ENCODE measurements around the gene ERGIC3. TPM values are rescaled to one million over a fixed set of nuclear protein-coding genes. Genes with fewer than 3 reads are reported as not detected.
A peak's percentile ranks its signal among the peaks of the same experiment; 100 is the strongest.
"Not testable (repeated sequence)": the region's sequence is repeated elsewhere in the genome, so short reads cannot be mapped to it uniquely, and the experiment has no call there.

The ERGIC3 gene
- total RNA-seq, 1 experiment from 2014 or later, result 570 TPM

DNA sequence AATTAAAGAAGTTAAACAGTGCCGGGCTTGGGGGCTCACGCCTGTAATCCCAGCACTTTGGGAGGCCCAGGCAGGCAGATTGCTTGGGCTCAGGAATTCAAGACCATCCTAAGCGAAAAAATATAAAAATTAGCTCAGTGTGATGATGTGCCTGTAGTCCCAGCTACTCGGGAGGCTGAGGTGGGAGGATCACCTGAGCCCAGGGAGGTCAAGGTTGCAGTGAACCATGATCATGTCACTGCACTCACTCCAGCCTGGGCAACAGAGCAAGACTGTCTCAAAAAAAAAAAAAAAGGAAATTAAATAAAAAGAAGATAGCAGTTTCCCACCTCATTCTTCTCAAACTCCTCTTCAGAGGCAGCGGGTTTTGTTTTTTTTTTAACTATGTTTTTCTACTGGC, 24.1 kb upstream of the ERGIC3 start:
- not testable (repeated sequence) for DNase-seq (ENCODE audit: low read depth)

DNA sequence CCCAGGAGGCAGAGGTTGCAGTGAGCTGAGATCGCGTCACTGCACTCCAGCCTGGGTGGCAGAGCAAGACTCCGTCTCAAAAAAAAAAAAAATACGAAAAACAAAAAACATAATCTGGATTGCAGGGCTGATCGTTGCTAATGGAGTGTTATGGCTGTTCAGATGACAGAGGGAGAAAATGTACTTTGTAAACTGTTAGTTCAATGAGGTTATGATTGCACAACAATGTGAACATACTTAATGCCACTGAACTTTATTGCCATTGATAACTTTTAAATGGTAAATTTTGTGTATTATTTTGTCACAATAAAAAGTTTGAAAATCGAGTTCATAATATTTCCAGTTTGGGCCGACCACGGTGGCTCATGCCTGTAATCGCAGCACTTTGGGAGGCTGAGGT, 22.9 kb upstream of the ERGIC3 start:
- no peak for DNase-seq (ENCODE audit: low read depth)

DNA sequence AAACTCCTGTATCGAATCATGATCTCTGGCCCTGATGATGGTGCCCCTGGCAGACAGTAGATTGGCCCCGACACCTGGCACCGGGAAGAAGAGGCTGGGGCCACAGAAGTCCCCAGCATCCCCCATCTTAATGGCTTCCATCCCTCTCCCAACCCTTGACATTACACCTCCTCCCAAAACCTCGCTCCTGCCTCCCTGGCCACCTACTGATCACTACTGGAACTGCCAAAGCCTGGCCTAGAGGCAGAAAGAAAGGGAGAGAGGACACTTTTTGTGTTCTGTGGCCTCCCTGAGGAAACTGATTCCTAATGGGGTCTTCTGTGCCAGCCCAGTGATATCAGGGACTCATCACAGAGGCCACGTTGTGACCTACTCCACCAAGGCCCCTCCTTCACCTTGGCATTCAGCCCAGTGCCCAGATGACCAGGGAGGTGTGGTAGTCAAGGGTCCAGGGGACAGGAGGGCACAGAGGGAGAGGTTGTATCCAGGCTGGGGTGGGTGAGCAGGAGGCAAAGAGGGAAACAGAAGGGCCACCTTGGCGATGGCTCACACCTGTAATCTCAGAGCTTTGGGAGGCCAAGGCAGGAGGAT, 18.5 kb upstream of the ERGIC3 start:
- peak; percentile 32 for DNase-seq (ENCODE audit: low read depth)

DNA sequence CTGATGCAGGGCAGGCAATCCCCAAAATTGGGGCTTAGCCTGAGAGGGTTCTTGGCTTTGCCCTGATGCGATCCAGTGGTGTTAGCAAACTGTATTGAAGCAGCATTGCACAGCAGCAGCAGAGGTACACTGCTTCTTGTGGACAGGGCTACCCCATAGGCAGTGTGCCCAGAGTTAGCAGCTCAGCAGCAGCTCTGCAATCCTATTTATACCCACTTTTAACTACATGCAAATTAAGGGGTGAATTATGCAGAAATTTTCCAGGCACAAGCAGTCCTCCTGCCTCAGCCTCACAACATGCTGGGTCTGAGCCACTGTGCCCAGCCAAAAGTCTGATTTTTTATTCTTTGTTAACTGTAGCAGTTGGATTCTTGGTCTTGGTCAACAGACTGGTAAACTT, 16.2 kb upstream of the ERGIC3 start:
- DNase-seq (ENCODE audit: low read depth), result no peak

DNA sequence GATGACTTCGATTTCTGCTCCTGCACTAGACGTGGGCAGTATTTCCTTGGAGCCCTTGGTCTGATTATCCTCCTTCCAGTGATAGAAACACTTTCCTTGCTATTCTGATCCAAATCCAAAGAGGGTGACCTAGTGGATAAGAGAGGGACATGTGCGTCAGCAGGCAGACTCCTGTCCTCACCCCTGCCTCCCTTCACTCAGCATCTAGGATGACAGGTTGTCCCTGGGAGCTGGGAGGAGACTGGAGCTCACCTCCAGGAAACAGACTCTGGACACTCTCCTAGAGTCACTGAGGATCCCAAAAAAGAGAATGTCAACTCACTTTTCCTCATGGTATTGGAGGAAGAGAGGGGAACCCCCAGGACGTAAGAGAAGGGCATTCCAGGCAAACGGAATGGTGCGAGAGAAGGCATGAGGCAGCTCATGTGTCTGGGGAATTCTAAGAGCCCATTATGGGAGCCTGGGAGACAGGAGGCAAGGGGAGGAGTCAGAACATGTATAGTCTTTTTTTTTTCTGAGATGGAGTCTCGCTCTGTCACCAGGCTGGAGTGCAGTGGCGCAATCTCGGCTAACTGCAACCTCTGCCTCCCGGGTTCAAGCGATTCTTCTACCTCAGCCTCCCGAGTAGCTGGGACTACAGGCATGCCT, 14.6 kb upstream of the ERGIC3 start:
- no peak for DNase-seq (ENCODE audit: low read depth)

DNA sequence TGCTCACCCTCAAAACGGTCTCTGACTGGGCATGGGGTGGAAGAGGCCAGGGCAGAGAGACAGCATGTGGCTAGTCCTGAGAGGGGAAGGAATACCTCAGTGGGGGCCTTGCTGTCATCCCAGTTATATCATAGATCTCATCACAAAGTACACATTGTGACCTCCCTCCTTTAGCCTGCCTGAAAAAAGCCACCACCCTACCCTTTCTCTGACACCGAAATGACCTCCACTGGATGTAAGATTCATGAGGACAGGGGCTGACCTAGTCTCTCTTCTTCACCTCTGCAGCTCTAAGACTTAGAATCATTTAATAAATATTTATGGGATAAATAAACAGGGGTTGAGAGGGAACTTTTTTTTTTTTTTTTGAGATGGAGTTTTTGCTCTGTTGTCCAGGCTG, 12.3 kb upstream of the ERGIC3 start, which contains the start of gene C20orf173:
Gene C20orf173 (minus strand): TSS at position 101 of the 400 bp plus-strand sequence. CDS start 279 bp downstream, outside the sequence.
- no peak for DNase-seq (ENCODE audit: low read depth)

DNA sequence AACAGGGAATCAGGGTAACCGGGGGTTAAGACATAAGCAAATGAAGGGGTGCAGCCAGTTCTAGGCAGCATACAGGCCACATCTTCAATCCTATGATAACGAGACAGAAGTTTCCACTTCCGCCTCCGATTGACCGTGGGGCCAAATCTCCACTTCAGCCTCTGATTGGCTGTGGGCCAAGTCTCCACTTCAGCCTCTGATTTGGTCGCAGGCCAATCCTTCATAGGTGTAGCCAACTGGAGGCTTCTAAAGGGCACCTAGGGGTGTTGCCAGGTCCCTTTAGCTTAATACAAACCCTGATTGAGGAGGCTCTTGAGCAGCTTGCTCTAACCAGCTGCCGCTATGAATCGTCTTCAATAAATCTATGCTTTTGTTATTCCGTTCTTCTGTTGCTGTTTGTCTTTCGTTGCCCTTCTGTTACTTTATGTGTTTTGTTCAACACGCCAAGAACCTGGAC, 2.1 kb upstream of the ERGIC3 start:
- DNase-seq (ENCODE audit: low read depth), result no peak

DNA sequence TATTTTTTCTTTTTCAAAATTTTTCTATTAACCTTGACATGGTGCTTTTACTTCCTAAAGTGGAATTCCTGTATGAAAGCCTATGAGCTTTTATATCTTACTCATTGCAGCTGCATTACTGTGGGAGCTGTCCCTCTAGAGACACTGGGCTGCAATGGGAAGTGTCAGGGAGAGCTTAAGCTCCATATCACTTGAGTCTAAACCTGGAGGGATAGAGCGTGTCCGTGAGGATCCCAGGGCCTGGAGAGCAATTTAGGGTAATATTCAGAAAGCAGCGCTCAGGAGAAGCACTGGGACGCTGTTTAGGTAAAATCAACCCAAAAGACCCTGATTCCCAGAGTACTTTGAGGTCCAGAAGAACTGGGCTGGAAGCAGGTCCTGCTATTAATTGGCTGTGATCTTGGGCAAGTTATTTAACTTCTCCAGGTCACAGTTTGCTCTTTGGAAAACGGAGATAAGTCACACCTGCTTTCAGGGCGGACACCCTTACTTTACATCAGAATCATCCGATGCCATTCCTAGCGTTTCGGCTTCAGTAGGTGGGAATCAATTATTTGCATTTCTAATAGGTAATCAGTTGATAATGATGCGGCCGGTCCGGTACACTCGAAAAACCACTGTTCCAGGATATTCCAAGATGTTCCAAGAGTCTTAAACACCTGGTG, 628 bp upstream of the ERGIC3 start:
- no peak for DNase-seq (ENCODE audit: low read depth)

DNA sequence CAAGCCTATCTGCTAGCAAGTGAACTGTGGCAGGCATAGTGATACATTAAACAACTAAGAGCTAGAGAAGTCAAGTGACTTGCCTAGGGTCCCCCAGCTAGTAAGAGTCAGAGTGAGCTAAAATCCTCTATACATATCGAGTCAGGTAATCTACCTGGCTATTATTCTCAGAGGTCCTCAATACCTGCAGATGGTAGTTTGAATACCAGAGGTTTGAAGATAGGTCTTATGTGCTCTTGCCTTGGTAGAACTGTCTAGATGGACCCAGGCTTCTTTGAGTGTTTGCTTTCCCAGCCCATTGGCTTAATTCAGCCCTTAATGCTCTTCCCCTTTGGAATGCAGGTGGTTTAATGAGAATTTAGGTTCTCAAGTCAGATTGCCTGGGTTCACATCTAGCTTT, 1.1 kb downstream of the ERGIC3 start:
- DNase-seq (ENCODE audit: low read depth), result no peak

DNA sequence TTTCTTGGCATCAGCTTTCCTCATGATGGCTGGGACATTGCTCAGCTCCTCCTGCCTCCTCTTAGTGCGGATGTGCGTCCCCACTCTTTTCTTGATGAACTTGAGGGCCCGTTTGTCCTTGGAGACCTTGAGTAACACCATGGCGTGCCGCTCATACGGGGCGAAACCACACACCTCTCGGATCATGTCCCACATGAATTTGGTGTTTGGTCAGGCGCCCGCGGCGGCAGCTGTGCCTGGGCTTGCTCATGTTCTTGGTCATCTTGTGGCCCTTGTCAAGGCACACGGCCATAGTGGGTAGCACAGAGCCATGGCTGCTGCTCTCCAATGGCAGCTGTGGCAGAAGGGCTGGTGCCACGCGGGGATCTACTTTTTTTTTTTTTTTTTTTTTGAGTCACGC, 2.6 kb downstream of the ERGIC3 start:
- DNase-seq (ENCODE audit: low read depth), result no peak

DNA sequence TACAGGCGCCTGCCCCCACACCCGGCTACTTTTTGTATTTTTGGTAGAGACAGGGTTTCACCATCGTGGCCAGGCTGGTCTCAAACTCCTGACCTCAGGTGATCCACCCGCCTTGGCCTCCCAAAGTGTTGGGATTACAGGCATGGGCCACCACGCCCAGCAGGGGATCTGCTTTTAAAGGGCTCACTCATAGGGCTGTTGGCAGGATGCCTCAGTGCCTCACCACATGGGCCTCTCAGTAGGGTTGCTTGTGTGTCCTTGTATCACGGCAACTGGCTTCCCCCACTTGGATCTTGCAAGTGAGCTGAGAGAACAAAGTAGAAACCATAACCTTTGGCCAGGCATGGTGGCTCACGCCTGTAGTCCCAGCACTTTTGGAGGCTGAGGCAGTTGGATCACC, 3.1 kb downstream of the ERGIC3 start:
- DNase-seq (ENCODE audit: low read depth), result peak; percentile 62

DNA sequence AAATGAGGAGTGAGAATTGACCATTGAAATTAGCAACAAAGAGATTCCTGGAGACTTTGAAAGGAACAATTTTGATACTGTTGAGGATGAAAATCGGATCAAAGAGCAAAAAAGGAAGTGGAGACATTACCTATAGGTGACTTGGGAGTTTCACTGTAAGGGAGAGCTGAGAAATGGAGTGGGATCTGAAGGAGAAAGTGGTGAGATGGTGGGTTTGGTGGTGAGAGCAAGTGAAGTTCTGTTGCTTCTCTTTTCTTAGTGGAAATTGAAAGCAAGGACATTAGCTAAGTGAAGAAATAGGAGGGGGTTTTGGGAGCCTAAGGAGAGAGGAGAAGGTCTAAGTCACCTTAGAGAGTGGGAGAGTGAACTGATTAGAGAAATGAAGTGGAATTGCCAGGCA, 4.2 kb downstream of the ERGIC3 start:
- no peak for DNase-seq (ENCODE audit: low read depth)

DNA sequence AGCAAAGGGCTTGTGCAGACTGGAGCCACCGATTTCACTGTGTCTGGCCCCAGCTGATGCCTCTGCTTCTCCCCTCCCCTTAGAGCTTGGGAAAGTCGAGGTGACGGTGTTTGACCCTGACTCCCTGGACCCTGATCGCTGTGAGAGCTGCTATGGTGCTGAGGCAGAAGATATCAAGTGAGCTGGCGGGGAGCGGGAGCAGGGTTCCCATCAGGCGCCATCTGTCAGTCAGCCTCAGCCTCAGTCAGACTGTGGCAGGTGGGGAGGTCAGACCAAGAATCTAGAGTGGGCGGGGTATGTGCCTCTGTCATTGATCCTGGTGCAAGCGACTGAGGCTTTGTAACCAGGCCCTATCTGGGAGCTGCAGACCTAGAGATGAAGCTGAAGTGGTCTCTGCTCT, 5.5 kb downstream of the ERGIC3 start:
- DNase-seq (ENCODE audit: low read depth), result no peak

DNA sequence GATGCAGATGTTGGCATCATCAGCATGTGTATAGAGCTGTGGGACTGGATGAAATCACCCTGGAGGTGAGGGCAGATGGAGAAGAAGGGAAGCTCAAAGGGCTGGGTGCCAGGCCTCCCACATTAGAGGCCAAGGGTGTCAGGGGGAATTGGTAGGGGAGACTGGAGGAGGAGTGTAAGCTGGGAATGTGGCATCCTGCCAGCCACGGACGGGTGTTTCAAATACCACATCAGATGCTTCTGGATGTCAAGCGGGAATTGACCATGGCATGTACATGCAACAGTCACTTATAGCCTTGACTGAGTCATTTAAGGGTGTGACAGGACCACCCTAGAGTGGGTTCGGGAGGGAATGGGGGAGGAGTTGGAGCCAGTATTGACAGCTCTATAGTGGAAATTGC, 9.6 kb downstream of the ERGIC3 start:
- no peak for DNase-seq (ENCODE audit: low read depth)

DNA sequence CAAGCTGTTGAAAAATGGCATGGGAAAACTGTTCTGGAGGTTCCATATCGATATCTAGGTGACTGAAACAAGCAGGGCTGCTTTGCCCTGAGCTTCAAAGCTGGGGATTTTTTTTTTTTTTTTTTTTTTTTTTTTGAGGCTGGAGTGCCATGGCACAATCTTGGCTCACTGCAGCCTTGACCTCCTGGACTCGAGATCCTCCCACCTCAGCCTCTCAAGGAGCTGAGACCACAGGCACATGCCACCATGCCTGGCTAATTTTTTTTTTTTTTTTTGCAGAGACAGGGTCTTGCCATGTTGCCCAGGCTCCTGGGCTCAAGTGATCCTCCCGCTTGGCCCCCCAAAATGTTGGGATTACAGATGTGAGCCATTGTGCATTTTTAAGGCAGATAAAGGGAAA, 11.0 kb downstream of the ERGIC3 start:
- DNase-seq (ENCODE audit: low read depth), result no peak

DNA sequence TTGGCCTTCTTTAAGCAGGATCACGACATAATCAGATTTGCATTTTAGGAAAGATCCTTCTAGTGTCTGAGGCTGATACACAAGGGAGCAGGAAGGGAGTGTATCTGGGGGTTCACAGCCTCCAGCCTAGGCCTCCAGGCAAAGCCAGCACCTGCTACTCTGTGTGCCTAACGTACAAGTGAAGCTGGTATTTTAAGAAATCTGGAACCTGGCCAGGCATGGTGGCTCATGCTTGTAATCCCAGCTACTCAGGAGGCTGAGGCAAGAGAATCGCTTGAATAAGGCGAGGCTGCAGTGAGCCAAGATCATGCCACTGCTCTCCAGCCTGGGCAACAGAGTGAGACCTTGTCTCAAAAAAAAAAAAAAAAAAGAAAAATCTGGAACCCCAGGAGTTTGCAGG, 13.6 kb downstream of the ERGIC3 start:
- not testable (repeated sequence) for DNase-seq (ENCODE audit: low read depth)

DNA sequence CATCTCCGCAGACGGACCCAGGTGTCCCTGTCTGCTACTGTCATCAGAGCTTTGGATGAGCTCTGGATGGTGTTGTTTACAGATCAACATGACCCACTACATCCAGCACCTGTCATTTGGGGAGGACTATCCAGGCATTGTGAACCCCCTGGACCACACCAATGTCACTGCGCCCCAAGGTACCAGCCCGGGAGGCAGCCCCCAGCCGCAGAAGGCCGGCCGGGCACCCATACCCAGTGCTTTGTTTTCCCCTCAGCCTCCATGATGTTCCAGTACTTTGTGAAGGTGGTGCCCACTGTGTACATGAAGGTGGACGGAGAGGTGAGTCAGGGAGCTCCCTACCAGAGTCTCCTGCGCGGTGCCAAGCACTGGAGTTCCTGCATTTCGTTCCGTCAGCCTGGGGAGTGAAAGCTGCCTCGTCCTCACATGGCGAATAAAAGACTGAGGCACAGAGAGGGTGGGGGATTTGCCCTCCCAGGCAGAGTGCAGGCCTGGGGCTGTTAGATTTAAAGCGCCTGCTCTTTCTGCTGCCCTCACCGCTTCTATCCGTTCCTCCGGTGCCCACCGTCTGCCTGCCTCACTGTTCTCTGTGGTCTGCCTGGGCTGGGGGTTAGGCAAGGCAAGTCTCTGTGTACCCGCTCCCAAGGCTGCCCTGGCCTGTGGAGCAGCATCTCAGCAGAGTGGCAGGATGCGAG, 14.2 kb downstream of the ERGIC3 start:
- DNase-seq (ENCODE audit: low read depth), result no peak

DNA sequence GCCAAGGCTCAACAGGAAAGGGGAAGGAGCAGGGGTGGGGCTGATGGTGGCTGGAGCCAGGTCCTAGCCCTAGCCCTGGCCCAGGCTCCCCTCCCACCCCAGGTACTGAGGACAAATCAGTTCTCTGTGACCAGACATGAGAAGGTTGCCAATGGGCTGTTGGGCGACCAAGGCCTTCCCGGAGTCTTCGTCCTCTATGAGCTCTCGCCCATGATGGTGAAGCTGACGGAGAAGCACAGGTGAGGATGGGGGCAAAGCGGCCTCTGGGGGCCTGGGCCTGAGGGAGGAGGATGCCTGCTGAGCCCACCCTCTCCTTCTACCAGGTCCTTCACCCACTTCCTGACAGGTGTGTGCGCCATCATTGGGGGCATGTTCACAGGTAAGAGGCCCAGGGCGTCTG, 15.0 kb downstream of the ERGIC3 start:
- no peak for DNase-seq (ENCODE audit: low read depth)

DNA sequence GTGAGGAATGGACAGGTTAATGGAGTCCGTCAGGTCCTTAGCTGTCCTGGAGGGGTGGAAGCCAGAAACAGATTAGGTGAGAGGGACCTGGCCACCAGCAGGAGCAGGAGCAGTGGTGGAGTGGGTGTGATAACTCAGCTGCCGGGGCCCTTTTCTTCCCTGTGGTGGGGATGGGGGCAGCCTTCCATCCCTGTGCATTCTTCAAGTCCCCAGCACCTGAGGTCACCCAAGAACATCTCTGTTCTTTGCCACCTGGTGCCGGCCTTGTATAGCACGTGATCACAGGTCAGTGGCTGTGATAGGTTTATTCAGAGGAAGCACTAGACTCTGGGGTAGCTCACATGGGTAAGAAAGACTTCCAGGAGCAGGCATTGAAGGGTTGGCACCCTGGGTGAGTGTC, 16.6 kb downstream of the ERGIC3 start:
- DNase-seq (ENCODE audit: low read depth), result no peak

DNA sequence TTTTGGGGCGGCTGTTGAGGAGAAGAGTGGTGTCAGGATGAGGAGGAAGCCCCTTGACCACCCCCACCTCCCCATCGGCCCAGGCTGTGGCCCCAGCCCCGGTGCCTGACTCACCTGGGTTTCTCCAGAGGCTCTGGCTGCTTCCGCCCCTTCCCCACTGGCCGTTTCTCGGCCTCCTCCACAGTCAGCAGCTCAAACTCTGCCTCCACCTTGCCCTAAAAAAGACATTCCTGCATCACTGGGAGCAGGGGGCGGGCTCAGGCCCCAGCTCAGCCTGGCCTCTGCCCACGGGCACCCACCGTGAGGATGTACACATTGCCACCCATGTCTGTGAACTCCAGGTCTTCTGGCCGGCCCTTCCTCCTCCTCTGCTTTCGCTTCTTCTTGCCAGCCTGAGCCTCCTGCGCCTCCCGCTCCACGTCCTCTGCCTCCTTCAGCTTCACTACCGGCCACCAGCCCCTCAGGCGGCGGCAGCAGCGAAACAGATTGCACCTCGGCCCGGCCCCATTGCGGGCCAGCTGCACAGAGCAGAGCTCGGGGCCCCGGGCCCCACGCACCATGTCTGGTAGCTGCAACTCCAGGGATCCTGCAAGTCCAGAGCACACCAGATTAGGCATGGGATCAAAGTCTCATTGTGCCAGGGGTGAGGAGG, 17.3 kb downstream of the ERGIC3 start:
- DNase-seq (ENCODE audit: low read depth), result no peak

DNA sequence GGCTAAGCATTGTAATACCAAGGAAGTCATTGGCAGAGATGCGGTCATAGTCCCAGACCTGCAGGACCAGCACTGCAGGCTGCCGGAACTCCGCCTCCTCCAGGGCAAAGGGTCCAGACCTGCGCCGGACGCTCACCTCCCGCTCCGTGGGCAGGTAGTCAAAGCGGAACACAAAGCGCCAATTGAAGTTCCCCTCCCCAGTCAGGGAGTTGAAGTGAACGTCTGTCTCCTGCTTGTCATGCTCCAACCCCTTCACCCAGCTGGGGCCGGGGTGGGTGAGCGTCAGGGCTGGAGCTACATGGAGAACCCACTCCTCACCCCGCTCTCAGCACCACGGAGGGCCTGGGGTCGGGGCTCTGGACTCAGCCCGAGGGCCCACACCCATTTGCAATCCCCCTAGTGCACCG, 18.2 kb downstream of the ERGIC3 start:
- DNase-seq (ENCODE audit: low read depth), result no peak

DNA sequence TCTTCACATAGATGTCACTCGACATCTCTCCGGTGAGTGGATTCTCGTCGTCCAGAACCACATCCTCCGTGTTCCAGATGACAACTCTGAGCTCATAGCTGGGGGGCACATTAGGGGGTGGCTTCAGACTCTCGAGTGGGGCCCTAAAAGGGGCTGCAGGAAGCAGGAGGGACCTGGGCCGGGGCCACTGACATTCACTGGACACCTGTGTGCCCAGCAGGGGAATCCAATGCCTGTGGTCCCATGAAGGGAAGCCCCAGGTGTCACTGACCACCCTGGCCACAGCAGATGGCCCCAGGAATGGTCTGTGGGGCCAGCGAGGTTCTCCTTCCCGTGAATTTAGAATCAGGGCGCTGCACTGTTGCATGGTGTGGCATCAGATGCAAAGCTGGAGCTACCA, 18.7 kb downstream of the ERGIC3 start:
- no peak for DNase-seq (ENCODE audit: low read depth)

Data from RPMI7951 (cell line).